ENCODE data around the gene HIPK2.

DNA sequence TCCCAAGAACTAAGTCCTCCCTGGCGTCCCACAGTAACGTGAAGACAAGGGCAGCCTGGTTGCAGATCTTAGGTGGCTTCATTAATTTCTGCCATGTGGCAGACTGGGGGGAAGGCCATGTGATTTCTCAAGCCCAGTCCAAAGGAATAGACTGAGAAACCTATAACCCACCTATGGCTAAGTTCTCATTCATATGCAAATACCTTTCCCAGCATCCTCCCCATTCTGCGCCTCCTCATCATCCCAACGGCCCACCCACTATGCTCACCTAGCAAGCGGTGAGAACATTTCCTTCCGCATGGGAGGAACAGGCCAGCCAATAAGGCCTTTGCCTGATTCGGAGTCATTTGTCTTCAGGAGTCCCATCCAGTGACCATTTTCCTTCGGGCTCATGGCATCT is 262.5 kb downstream of the HIPK2 start:
- TF ChIP-seq GATA3 (IDR thresholded peaks at IDR 0.05; ENCODE audit: low read depth, low read length) (no peak), GATA2 (IDR thresholded peaks at IDR 0.05; ENCODE audit: low read depth, low read length) (no peak)
